AG09319 (cell line): ENCODE measurements around the gene GABRB2.

Source experiments
- DNase-seq: peaks from one replicate; pipeline ENCODE4 v3.0.0-alpha.2; 2010; ENCODE audit warnings: low read depth; ENCODE audit errors: extremely low read depth
- CTCF ChIP-seq: IDR thresholded peaks from 2 replicates; pipeline ENCODE4 v1.5.1; 2011; ENCODE audit warnings: low read depth, mild to moderate bottlenecking, inconsistent platforms, low read length, moderate library complexity

GABRB2 gene

GRCh38 chr5:161340012-161340411 is 206.5 kb downstream of the GABRB2 start:
- DNase-seq: no peak
- no peak for TF ChIP-seq CTCF

- no peak for TF ChIP-seq CTCF
- no peak for DNase-seq
Observed at GRCh38 chr5:161333194-161333880, 213.2 kb downstream of the GABRB2 start.

GRCh38 chr5:161332343-161332742 is 214.2 kb downstream of the GABRB2 start:
- TF ChIP-seq CTCF: no peak
- no peak for DNase-seq

GRCh38 chr5:161314033-161314432 is 232.5 kb downstream of the GABRB2 start:
- no peak for DNase-seq
- TF ChIP-seq CTCF: no peak

- TF ChIP-seq CTCF: no peak
- DNase-seq: no peak
Observed at GRCh38 chr5:161312882-161313281, 233.6 kb downstream of the GABRB2 start.

- DNase-seq: no peak
- TF ChIP-seq CTCF: no peak
Observed at GRCh38 chr5:161311965-161312364, 234.6 kb downstream of the GABRB2 start.

- DNase-seq: no peak
- TF ChIP-seq CTCF: no peak
Observed at GRCh38 chr5:161311146-161311708, 235.3 kb downstream of the GABRB2 start.
